Measurements from ENCODE around the gene NPDC1. TPM values are rescaled to one million over a fixed set of nuclear protein-coding genes. Genes with fewer than 3 reads are reported as not detected.

Gene NPDC1
- total RNA-seq, 1 donor from 2014 or later, result 63.9 TPM

DNA sequence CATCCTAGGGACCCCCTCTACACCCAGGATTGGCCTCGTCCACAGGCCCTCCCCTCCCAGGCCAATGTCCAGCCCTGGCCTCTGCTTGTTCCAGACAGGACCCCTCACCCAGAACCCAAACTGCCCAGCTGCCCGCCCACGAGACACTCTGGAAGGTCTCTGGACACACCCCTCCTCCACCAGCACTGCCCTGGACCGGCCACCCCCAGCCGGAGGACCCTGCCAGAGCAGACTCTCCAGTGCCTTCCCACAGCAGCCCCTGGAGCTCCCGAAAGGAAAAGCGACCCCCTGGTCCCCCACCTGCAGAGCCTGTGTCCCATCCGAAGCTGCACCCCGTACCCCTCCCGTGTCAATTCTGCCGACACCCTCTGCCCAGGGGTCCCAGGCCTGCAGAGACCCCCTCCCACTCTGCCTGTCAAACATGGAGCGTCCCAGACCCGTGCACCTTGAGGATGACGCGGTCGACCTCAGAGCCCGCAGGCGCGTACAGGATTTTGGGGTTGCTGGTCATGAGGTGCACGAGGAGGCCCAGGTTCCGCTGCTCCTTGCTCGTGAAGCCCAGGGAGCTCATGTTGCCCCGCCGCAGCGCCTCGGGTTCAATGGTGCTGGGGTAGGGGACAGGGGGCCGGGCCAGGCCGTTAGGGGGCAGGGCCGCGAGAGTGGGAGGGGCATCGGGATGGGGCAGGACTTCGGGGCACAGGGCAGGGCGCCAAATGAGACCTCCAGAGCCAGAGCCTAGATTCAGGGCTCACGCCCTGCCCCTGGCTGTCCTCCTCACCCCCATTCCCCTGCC, 25.9 kb downstream of the NPDC1 start:
- TF ChIP-seq, protein P1, sequence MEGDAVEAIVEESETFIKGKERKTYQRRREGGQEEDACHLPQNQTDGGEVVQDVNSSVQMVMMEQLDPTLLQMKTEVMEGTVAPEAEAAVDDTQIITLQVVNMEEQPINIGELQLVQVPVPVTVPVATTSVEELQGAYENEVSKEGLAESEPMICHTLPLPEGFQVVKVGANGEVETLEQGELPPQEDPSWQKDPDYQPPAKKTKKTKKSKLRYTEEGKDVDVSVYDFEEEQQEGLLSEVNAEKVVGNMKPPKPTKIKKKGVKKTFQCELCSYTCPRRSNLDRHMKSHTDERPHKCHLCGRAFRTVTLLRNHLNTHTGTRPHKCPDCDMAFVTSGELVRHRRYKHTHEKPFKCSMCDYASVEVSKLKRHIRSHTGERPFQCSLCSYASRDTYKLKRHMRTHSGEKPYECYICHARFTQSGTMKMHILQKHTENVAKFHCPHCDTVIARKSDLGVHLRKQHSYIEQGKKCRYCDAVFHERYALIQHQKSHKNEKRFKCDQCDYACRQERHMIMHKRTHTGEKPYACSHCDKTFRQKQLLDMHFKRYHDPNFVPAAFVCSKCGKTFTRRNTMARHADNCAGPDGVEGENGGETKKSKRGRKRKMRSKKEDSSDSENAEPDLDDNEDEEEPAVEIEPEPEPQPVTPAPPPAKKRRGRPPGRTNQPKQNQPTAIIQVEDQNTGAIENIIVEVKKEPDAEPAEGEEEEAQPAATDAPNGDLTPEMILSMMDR (IDR thresholded peaks at IDR 0.05; ENCODE audit: borderline replicate concordance), result no peak
- no peaks in the 10 kb centered on the region for H3K4me1 ChIP-seq
- no peaks in the 10 kb centered on the region for H3K27me3 ChIP-seq (ENCODE audit: low read depth)
- peaks cover 48% of the 10 kb centered on the region for H3K36me3 ChIP-seq
- no peak overlapping the region for H3K27ac ChIP-seq (replicated peaks)
- intact Hi-C loops (cut with micrococcal nuclease), result no loop called here
- no peak for DNase-seq
- H3K4me3 ChIP-seq, result no peak overlapping the region
- H3K9me3 ChIP-seq (replicated peaks), result no peaks in the 10 kb centered on the region

DNA sequence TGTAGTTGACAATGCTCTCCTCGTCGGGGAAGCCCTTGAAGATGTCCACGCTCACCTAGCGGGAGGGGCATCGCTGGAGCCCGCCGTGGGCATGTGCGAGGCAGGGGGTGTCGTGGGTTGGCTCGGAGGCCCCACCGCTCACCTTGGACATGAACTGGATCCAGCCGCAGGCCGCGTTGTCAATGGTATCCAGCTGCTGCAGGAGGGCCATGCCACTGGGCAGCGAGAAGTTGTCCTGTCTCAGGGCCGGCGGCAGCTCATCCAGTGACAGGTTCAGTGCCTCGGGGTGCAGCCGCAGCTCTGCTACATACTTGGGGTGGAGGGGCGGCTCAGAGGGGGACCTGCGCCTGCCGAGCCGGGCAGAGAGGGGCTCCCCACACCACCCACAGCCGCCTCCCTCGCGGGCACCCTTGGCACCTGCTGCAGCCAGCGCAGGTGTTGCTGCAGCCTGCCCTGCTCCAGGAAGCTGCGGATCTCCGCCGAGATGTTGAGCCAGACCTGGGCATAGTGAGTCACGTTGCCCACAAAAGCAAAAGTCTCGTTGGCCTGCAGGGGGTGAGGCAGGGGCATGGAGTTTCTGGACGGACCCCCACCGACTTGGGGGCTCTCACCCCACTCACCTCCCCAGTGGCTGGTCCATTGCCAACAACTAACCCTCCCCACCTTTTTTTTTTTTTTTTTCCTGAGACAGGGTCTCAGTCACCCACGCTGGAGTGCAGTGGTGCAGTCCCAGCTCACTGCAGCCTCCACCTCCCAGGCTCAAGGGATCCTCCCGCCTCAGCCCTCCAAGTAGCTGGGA, 27.0 kb downstream of the NPDC1 start:
- TF ChIP-seq, protein P1 (IDR thresholded peaks at IDR 0.05; ENCODE audit: borderline replicate concordance), result no peak
- DNase-seq, result no peak
- Histone ChIP-seq H3K27me3 (ENCODE audit: low read depth) (no peaks in the 10 kb centered on the region), H3K27ac (replicated peaks) (no peak overlapping the region), H3K4me3 (no peak overlapping the region), H3K9me3 (replicated peaks) (no peaks in the 10 kb centered on the region), H3K36me3 (peaks cover 60% of the 10 kb centered on the region), H3K4me1 (no peaks in the 10 kb centered on the region)
- intact Hi-C loops (cut with micrococcal nuclease), result no loop called here

DNA sequence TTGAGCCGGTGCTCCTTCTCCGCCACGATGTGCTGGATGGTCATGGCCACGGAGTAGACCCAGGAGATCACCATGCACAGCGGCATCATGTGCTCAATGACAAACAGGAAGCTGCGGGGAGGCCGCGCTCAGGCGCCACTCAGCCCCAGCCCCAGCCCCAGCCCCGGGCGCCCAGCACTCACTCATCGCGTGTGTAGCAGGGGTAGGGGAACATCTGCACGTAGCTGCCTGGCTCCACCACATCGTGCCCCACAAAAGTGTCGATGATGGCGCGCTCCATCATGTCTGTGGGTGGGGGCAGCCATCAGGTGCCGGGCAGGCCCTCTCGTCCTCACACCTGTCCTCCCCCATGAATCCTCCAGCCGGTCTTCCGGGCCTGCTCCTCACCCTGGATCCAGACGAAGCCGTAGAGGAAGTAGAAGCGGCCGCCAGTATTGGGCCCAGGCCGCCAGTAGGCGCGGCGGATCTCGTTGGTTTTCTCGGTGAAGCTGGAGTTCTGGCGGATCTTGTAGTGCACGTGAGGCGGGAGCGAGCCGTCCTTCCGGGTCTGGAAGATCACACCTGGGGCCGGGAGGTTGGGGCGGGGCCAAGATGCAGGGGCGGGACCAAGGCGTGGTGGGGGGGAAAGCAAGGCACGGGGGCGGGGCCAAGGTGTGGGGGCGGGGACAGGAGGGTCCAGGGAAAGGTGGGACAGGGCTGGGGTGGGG, 28.0 kb downstream of the NPDC1 start:
- TF ChIP-seq, protein P1 (IDR thresholded peaks at IDR 0.05; ENCODE audit: borderline replicate concordance), result no peak
- no peak for DNase-seq
- Histone ChIP-seq H3K4me3 (no peak overlapping the region), H3K27ac (replicated peaks) (no peak overlapping the region), H3K4me1 (no peaks in the 10 kb centered on the region), H3K27me3 (ENCODE audit: low read depth) (no peaks in the 10 kb centered on the region), H3K9me3 (replicated peaks) (no peaks in the 10 kb centered on the region), H3K36me3 (peaks cover 70% of the 10 kb centered on the region)
- intact Hi-C loops (cut with micrococcal nuclease), result no loop called here

GRCh38 chr9:137017071-137017470, 28.9 kb downstream of the NPDC1 start:
- H3K4me1 ChIP-seq, result no peaks in the 10 kb centered on the region
- no peak overlapping the region for H3K4me3 ChIP-seq
- intact Hi-C loops (cut with micrococcal nuclease), result no loop called here
- no peaks in the 10 kb centered on the region for H3K27me3 ChIP-seq (ENCODE audit: low read depth)
- DNase-seq, result no peak
- no peaks in the 10 kb centered on the region for H3K9me3 ChIP-seq (replicated peaks)
- peaks cover 78% of the 10 kb centered on the region for H3K36me3 ChIP-seq
- H3K27ac ChIP-seq (replicated peaks), result no peak overlapping the region
- TF ChIP-seq, protein P1 (IDR thresholded peaks at IDR 0.05; ENCODE audit: borderline replicate concordance), result no peak

- Histone ChIP-seq H3K27ac (replicated peaks) (no peak overlapping the region), H3K36me3 (peaks cover 85% of the 10 kb centered on the region), H3K4me1 (no peaks in the 10 kb centered on the region), H3K27me3 (ENCODE audit: low read depth) (no peaks in the 10 kb centered on the region), H3K4me3 (no peak overlapping the region), H3K9me3 (replicated peaks) (no peaks in the 10 kb centered on the region)
- intact Hi-C loops (cut with micrococcal nuclease), result no loop called here
- DNase-seq, result no peak
- TF ChIP-seq, protein P1 (IDR thresholded peaks at IDR 0.05; ENCODE audit: borderline replicate concordance), result no peak
Observed at GRCh38 chr9:137016436-137016835, 29.5 kb downstream of the NPDC1 start.
